Right lobe of liver (tissue), 4 donors: ENCODE data around the gene ARFGEF3.

Experiments used
- CTCF ChIP-seq, 4 donors: fragments of 200-600 bp in 3 of 4; fragments of 450-650 bp in 1 of 4; IDR thresholded peaks; one replicate each; pipeline versions ENCODE4 v1.5.1 to v1.8.0; 2016 to 2022; ENCODE audit warnings: antibody characterized with exemption in 4 of 4, mild to moderate bottlenecking in 2 of 4
- POLR2A ChIP-seq: fragments of 450-650 bp; IDR thresholded peaks from one replicate; pipeline ENCODE4 v1.6.1; 2017; ENCODE audit warnings: antibody characterized with exemption, mild to moderate bottlenecking
- donor health status: DM: no; HTN: no; CAD: no.
- donor health status: DM: no; HTN: no; CAD: no.
- donor health status: DM: no; HTN: yes; CAD: no.

- TF ChIP-seq CTCF (IDR thresholded peaks at IDR 0.05) (no peak), POLR2A (no peak)
These were observed 111.0 kb downstream of the ARFGEF3 start for GRCh38 chr6:138272533-138273315.
